Measurements from ENCODE around the gene HMX2.
"Not testable (repeated sequence)": the region's sequence is repeated elsewhere in the genome, so short reads cannot be mapped to it uniquely, and the experiment has no call there.

HMX2 gene

DNA sequence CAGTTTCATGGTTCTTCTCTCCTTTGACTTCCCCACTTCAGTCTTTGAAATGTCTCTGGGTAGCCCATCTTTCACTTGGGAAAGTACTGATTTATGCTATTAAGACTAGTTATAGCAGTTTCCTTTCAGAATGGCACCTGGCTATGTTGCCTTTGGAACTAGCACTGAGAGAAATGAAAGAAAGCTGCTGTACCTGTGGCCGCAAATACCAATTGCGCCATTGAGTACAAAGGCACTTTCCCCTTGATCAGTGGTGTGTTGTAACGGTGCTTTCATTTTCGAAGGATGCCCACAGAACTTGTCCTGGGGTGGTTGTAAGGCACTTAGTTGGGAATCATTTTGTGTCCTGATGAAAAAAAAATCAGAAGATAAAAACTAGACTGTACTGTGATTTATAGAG lies 23.0 kb downstream of the HMX2 start:
- Histone ChIP-seq H3K23ac (ENCODE audit: low read length in 2 of 2) (no peak overlapping the region), H2AFZ (ENCODE audit: low read depth, low read length) (no peak overlapping the region), H4K8ac (ENCODE audit: low read length) (no peak overlapping the region), H3K4me2 (ENCODE audit: low read length, poor library complexity, severe bottlenecking) (no peak overlapping the region), H3K36me3 (ENCODE audit: control insufficient read depth in 1 of 2, insufficient read depth in 2 of 2, low read depth in 1 of 2, low read length in 2 of 2) (peaks cover 11 to 56% of the 10 kb centered on the region in 2 experiments), H3K9me3 (ENCODE audit: control insufficient read depth, low read length) (no peaks in the 10 kb centered on the region), H2BK5ac (ENCODE audit: low read depth, low read length, poor library complexity, severe bottlenecking) (no peak overlapping the region), H4K91ac (ENCODE audit: low read length) (no peak overlapping the region), H3K4me1 (ENCODE audit: control insufficient read depth, insufficient read depth, low read depth, low read length) (no peaks in the 10 kb centered on the region), H2BK12ac (ENCODE audit: low read length in 2 of 2) (no peak overlapping the region), H2BK120ac (ENCODE audit: low read depth, low read length) (no peak overlapping the region), H3K79me1 (replicated peaks; ENCODE audit: low read length, poor library complexity, severe bottlenecking) (peaks cover 44% of the 10 kb centered on the region), H2AK5ac (ENCODE audit: low read length, severe bottlenecking) (no peak overlapping the region), H3K4ac (ENCODE audit: low read depth in 1 of 2, low read length in 2 of 2) (no peak overlapping the region), H3K27me3 (ENCODE audit: control insufficient read depth in 1 of 2, insufficient read depth in 1 of 2, low read length in 2 of 2) (no peaks in the 10 kb centered on the region), H3K4me3 (ENCODE audit: insufficient read depth in 1 of 2, low read depth in 1 of 2, low read length in 2 of 2) (no peak overlapping the region), H2BK15ac (ENCODE audit: low read depth, poor library complexity, severe bottlenecking) (no peak overlapping the region), H3K14ac (ENCODE audit: low read length in 2 of 2) (no peak overlapping the region), H3K27ac (ENCODE audit: low read length, poor library complexity, severe bottlenecking) (no peak overlapping the region), H3K9ac (ENCODE audit: low read length) (no peak overlapping the region), H3K18ac (ENCODE audit: low read depth in 1 of 2, low read length in 2 of 2) (no peak overlapping the region)
- WGBS = 98% methylated on average over 4 of the region's 4 CpGs
- DNase-seq = no peak

- H2AK5ac ChIP-seq (ENCODE audit: low read length, severe bottlenecking); H2BK15ac ChIP-seq (ENCODE audit: low read depth, poor library complexity, severe bottlenecking); H3K4me1 ChIP-seq (ENCODE audit: control insufficient read depth, insufficient read depth, low read depth, low read length); H3K27me3 ChIP-seq (ENCODE audit: control insufficient read depth in 1 of 2, insufficient read depth in 1 of 2, low read length in 2 of 2); H3K4ac ChIP-seq (ENCODE audit: low read depth in 1 of 2, low read length in 2 of 2); DNase-seq; H3K9ac ChIP-seq (ENCODE audit: low read length); H2BK5ac ChIP-seq (ENCODE audit: low read depth, low read length, poor library complexity, severe bottlenecking); H3K4me2 ChIP-seq (ENCODE audit: low read length, poor library complexity, severe bottlenecking); H2BK12ac ChIP-seq (ENCODE audit: low read length in 2 of 2); H3K9me3 ChIP-seq (ENCODE audit: control insufficient read depth, low read length); H4K91ac ChIP-seq (ENCODE audit: low read length); H3K18ac ChIP-seq (ENCODE audit: low read depth in 1 of 2, low read length in 2 of 2); H3K14ac ChIP-seq (ENCODE audit: low read length in 2 of 2); H3K23ac ChIP-seq (ENCODE audit: low read length in 2 of 2); H4K8ac ChIP-seq (ENCODE audit: low read length); H3K27ac ChIP-seq (ENCODE audit: low read length, poor library complexity, severe bottlenecking); H2AFZ ChIP-seq (ENCODE audit: low read depth, low read length); H3K4me3 ChIP-seq (ENCODE audit: insufficient read depth in 1 of 2, low read depth in 1 of 2, low read length in 2 of 2); H2BK120ac ChIP-seq (ENCODE audit: low read depth, low read length): not testable (repeated sequence)
- WGBS = 90% methylated on average over 9 of the region's 10 CpGs
- peaks cover 42% of the 10 kb centered on the region for H3K79me1 ChIP-seq (replicated peaks; ENCODE audit: low read length, poor library complexity, severe bottlenecking)
- H3K36me3 ChIP-seq (ENCODE audit: control insufficient read depth in 1 of 2, insufficient read depth in 2 of 2, low read depth in 1 of 2, low read length in 2 of 2) = peaks cover 11 to 56% of the 10 kb centered on the region in 2 experiments
Observed at GRCh38 chr10:123171616-123172015, 23.7 kb downstream of the HMX2 start.

GRCh38 chr10:123175389-123176387 lies 27.8 kb downstream of the HMX2 start:
- DNase-seq = no peak
- Histone ChIP-seq H3K79me1 (replicated peaks; ENCODE audit: low read length, poor library complexity, severe bottlenecking) (peaks cover 27% of the 10 kb centered on the region), H2AFZ (ENCODE audit: low read depth, low read length) (no peak overlapping the region), H3K4ac (ENCODE audit: low read depth in 1 of 2, low read length in 2 of 2) (no peak overlapping the region), H2BK5ac (ENCODE audit: low read depth, low read length, poor library complexity, severe bottlenecking) (no peak overlapping the region), H3K27ac (ENCODE audit: low read length, poor library complexity, severe bottlenecking) (no peak overlapping the region), H3K14ac (ENCODE audit: low read length in 2 of 2) (no peak overlapping the region), H3K23ac (ENCODE audit: low read length in 2 of 2) (no peak overlapping the region), H3K36me3 (ENCODE audit: control insufficient read depth in 1 of 2, insufficient read depth in 2 of 2, low read depth in 1 of 2, low read length in 2 of 2) (peaks cover 3 to 31% of the 10 kb centered on the region in 2 experiments), H3K4me1 (ENCODE audit: control insufficient read depth, insufficient read depth, low read depth, low read length) (no peaks in the 10 kb centered on the region), H4K91ac (ENCODE audit: low read length) (no peak overlapping the region), H2AK5ac (ENCODE audit: low read length, severe bottlenecking) (no peak overlapping the region), H3K18ac (ENCODE audit: low read depth in 1 of 2, low read length in 2 of 2) (no peak overlapping the region), H2BK15ac (ENCODE audit: low read depth, poor library complexity, severe bottlenecking) (no peak overlapping the region), H4K8ac (ENCODE audit: low read length) (no peak overlapping the region), H3K9ac (ENCODE audit: low read length) (no peak overlapping the region), H3K9me3 (ENCODE audit: control insufficient read depth, low read length) (no peaks in the 10 kb centered on the region), H3K4me3 (ENCODE audit: insufficient read depth in 1 of 2, low read depth in 1 of 2, low read length in 2 of 2) (no peak overlapping the region), H3K27me3 (ENCODE audit: control insufficient read depth in 1 of 2, insufficient read depth in 1 of 2, low read length in 2 of 2) (no peaks in the 10 kb centered on the region), H2BK12ac (ENCODE audit: low read length in 2 of 2) (no peak overlapping the region), H3K4me2 (ENCODE audit: low read length, poor library complexity, severe bottlenecking) (no peak overlapping the region), H2BK120ac (ENCODE audit: low read depth, low read length) (no peak overlapping the region)
- WGBS = 87% methylated on average over 6 of the region's 9 CpGs

DNA sequence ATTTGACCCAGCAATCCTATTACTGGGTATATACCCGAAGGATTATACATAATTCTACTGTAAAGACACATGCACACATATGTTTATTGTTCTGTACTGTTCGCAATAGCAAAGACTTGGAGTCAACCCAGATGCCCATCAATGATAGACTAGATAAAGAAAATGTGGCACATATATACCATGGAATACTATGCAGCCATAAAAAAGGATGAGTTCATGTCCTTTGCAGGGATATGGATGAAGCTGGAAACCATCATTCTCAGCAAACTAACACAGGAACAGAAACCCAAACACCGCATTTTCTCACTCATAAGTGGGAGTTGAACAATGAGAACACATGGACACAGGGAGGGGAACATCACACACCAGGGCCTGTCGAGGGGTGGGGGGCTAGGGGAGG lies 30.5 kb downstream of the HMX2 start:
- H3K4ac ChIP-seq (ENCODE audit: low read depth in 1 of 2, low read length in 2 of 2); H3K27ac ChIP-seq (ENCODE audit: low read length, poor library complexity, severe bottlenecking); H4K8ac ChIP-seq (ENCODE audit: low read length); H2BK12ac ChIP-seq (ENCODE audit: low read length in 2 of 2); H2AFZ ChIP-seq (ENCODE audit: low read depth, low read length); H3K4me2 ChIP-seq (ENCODE audit: low read length, poor library complexity, severe bottlenecking); H3K18ac ChIP-seq (ENCODE audit: low read depth in 1 of 2, low read length in 2 of 2); H3K14ac ChIP-seq (ENCODE audit: low read length in 2 of 2); H3K4me3 ChIP-seq (ENCODE audit: insufficient read depth in 1 of 2, low read depth in 1 of 2, low read length in 2 of 2); H2AK5ac ChIP-seq (ENCODE audit: low read length, severe bottlenecking); H2BK5ac ChIP-seq (ENCODE audit: low read depth, low read length, poor library complexity, severe bottlenecking); H3K9me3 ChIP-seq (ENCODE audit: control insufficient read depth, low read length); H3K23ac ChIP-seq (ENCODE audit: low read length in 2 of 2); DNase-seq; H4K91ac ChIP-seq (ENCODE audit: low read length); H3K4me1 ChIP-seq (ENCODE audit: control insufficient read depth, insufficient read depth, low read depth, low read length); H2BK15ac ChIP-seq (ENCODE audit: low read depth, poor library complexity, severe bottlenecking); H3K9ac ChIP-seq (ENCODE audit: low read length); H2BK120ac ChIP-seq (ENCODE audit: low read depth, low read length); H3K27me3 ChIP-seq (ENCODE audit: control insufficient read depth in 1 of 2, insufficient read depth in 1 of 2, low read length in 2 of 2): not testable (repeated sequence)
- peaks cover 19% of the 10 kb centered on the region for H3K79me1 ChIP-seq (replicated peaks; ENCODE audit: low read length, poor library complexity, severe bottlenecking)
- whole genome bisulfite sequencing = 100% methylated on average over 1 of the region's 4 CpGs
- peaks cover 3 to 19% of the 10 kb centered on the region in 2 experiments for H3K36me3 ChIP-seq (ENCODE audit: control insufficient read depth in 1 of 2, insufficient read depth in 2 of 2, low read depth in 1 of 2, low read length in 2 of 2)

Measured in mesenchymal stem cell (in vitro differentiated cells and primary cell).